ENCODE results near the gene CDIP1.

Gene CDIP1

GRCh38 chr16:4544473-4544872 lies 5.9 kb upstream of the CDIP1 start:
- TF ChIP-seq CTCF (IDR thresholded peaks at IDR 0.05; ENCODE audit: low read depth, low read length, missing control alignments), result no peak
- H3K4me3 ChIP-seq (replicated peaks; ENCODE audit: low read depth, low read length), result no peak overlapping the region
- DNase-seq (ENCODE audit: extremely low read depth, low read depth), result no peak

GRCh38 chr16:4539716-4540284 lies 1.2 kb upstream of the CDIP1 start:
- no peak for DNase-seq (ENCODE audit: extremely low read depth, low read depth)
- TF ChIP-seq CTCF (IDR thresholded peaks at IDR 0.05; ENCODE audit: low read depth, low read length, missing control alignments), result no peak

GRCh38 chr16:4537376-4538343 lies 913 bp downstream of the CDIP1 start:
- peak overlapping the region; percentile 50 for H3K4me3 ChIP-seq (replicated peaks; ENCODE audit: low read depth, low read length)
- no peak for DNase-seq (ENCODE audit: extremely low read depth, low read depth)

More at GRCh38 chr16:4539716-4540284, 1.2 kb upstream of the CDIP1 start:
- H3K4me3 ChIP-seq (replicated peaks; ENCODE audit: low read depth, low read length), result no peak overlapping the region

GRCh38 chr16:4536391-4537106 lies 2.0 kb downstream of the CDIP1 start:
- TF ChIP-seq CTCF (IDR thresholded peaks at IDR 0.05; ENCODE audit: low read depth, low read length, missing control alignments), result no peak
- no peak for DNase-seq (ENCODE audit: extremely low read depth, low read depth)
- no peak overlapping the region for H3K4me3 ChIP-seq (replicated peaks; ENCODE audit: low read depth, low read length)

More at GRCh38 chr16:4537376-4538343, 913 bp downstream of the CDIP1 start:
- TF ChIP-seq CTCF (IDR thresholded peaks at IDR 0.05; ENCODE audit: low read depth, low read length, missing control alignments), result no peak

- no peak for DNase-seq (ENCODE audit: extremely low read depth, low read depth)
- no peak overlapping the region for H3K4me3 ChIP-seq (replicated peaks; ENCODE audit: low read depth, low read length)
- no peak for TF ChIP-seq CTCF (IDR thresholded peaks at IDR 0.05; ENCODE audit: low read depth, low read length, missing control alignments)
These were observed 2.9 kb downstream of the CDIP1 start for GRCh38 chr16:4535627-4536108.

- no peak for DNase-seq (ENCODE audit: extremely low read depth, low read depth)
- no peak overlapping the region for H3K4me3 ChIP-seq (replicated peaks; ENCODE audit: low read depth, low read length)
- TF ChIP-seq CTCF (IDR thresholded peaks at IDR 0.05; ENCODE audit: low read depth, low read length, missing control alignments), result no peak
These were observed 4.3 kb downstream of the CDIP1 start for GRCh38 chr16:4534151-4534790.
